C4-2B (cell line): Measurements from ENCODE around the gene ING5.

Experiments used
- H3K27ac ChIP-seq: fragments of 450-650 bp; 2 replicates; pipeline ENCODE4 v1.5.1; 2017
- CTCF ChIP-seq: fragments of 450-650 bp; conservative IDR thresholded peaks from 2 replicates; pipeline ENCODE4 v1.5.1; 2017; ENCODE audit warnings: mild to moderate bottlenecking
- ZFX ChIP-seq: fragments of 450-650 bp; IDR thresholded peaks from 2 replicates; pipeline ENCODE4 v1.6.1; 2017

Gene ING5

DNA sequence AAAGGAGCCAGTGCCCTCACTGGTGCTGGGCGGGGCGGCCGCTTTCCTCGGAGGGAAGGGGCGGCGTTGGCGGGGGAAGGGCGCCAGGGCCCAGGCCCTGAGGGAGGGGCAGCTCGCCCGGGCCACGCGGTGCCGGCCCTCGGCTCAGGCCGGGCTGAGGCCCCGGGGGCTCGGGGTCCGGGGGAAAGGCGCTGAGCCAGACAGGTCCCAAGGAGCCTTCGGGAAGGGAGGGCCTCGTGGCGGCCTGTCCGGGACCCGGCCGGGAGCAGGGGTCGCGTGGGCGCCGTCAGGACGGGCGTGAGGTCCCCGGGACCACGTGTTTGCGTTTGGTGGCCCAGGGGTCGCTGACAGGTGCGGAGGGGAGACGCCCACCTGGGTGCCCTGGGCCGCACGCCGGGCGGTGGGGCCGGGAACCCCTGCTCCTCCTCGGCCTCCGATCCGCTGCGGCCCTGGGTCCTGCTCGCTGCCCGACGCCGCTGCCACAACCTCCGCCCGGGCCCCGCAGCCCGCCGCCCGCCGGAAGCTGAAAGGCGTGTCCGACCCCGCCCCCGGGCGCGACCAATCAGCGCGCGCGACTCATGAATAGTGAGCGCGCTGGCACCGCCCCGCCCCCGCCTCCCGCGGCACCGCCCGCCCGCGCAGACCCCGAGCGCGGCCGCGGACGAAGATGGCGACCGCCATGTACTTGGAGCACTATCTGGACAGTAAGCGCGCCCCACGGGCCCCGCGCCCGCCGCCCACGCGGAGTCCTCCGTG, at the start of gene ING5:
TSS of gene ING5 (plus strand) at position 641 of the 756 bp plus-strand sequence. CDS start at position 668, 27 bp downstream.
- peak within 1 kb of the TSS; percentile 96 for H3K27ac ChIP-seq
- TF ChIP-seq CTCF (peak; percentile 21; the same call in 1 of the 2 replicates), ZFX (peak; percentile 85)

GRCh38 chr2:241652142-241652541, 49.7 kb upstream of the ING5 start:
- H3K27ac ChIP-seq = no peak overlapping the region
- TF ChIP-seq CTCF (no peak), ZFX (no peak)

GRCh38 chr2:241652722-241653121, 49.1 kb upstream of the ING5 start:
- TF ChIP-seq CTCF (no peak), ZFX (no peak)
- H3K27ac ChIP-seq = no peak overlapping the region

GRCh38 chr2:241653210-241653750, 48.6 kb upstream of the ING5 start:
- H3K27ac ChIP-seq = no peak overlapping the region

GRCh38 chr2:241654551-241654950, 47.3 kb upstream of the ING5 start:
- no peak overlapping the region for H3K27ac ChIP-seq
- TF ChIP-seq ZFX (no peak), CTCF (no peak)

More at GRCh38 chr2:241653210-241653750, 48.6 kb upstream of the ING5 start:
- no peak for TF ChIP-seq ZFX

GRCh38 chr2:241655516-241656189, 46.2 kb upstream of the ING5 start:
- TF ChIP-seq CTCF (no peak), ZFX (no peak)
- no peak overlapping the region for H3K27ac ChIP-seq

- no peak overlapping the region for H3K27ac ChIP-seq
- TF ChIP-seq ZFX (no peak), CTCF (no peak)
These were observed 45.6 kb upstream of the ING5 start for GRCh38 chr2:241656190-241656741.
